Body of pancreas (tissue), 4 donors: ENCODE measurements around the gene HOXB6. TPM values are rescaled to one million over a fixed set of nuclear protein-coding genes. Genes with fewer than 3 reads are reported as not detected.

Experiments
- ATAC-seq: fragments of 150-250 bp; one replicate; pipeline ENCODE4 v1.9.1; 2016
- DNase-seq, 4 donors: peaks; one replicate each; pipeline ENCODE4 v3.0.0-alpha.2; 2019
- H3K27ac ChIP-seq, 4 donors: fragments of 200-600 bp; sonication (generic); 1 replicate in 3 of 4; 2 replicates in 1 of 4; pipeline versions ENCODE4 v1.5.1 to v1.6.1; 2016 to 2019; ENCODE audit warnings: mild to moderate bottlenecking in 1 of 4, mixed read lengths in 1 of 4, moderate library complexity in 1 of 4
- H3K27me3 ChIP-seq, 2 donors: fragments of 200-600 bp; sonication (generic); one replicate each; pipeline ENCODE4 v1.6.0; 2016; ENCODE audit warnings: mild to moderate bottlenecking in 1 of 2
- H3K36me3 ChIP-seq, 2 donors: fragments of 200-600 bp; sonication (generic); replicated peaks in 1 of 2; 2 replicates each; pipeline ENCODE4 v1.5.1; 2016; ENCODE audit warnings: low read depth in 2 of 2; ENCODE audit not compliant: insufficient read depth in 1 of 2
- H3K4me1 ChIP-seq: fragments of 200-600 bp; sonication (generic); one replicate; pipeline ENCODE4 v1.6.0; 2016
- H3K4me3 ChIP-seq, 2 donors: fragments of 200-600 bp; sonication (generic); 1 replicate in 1 of 2; 2 replicates in 1 of 2; pipeline ENCODE4 v1.5.1; 2016 to 2019
- H3K9me3 ChIP-seq, 3 donors: fragments of 200-600 bp; sonication (generic); 1 replicate in 2 of 3; 2 replicates in 1 of 3; pipeline ENCODE4 v1.5.1; 2016
- CTCF ChIP-seq, 7 experiments: fragments of 450-650 bp in 4 of 7; fragments of 200-600 bp in 3 of 7; sonication (generic) in 3 of 7; IDR thresholded peaks; one replicate each; pipeline ENCODE4 v1.5.1; 2016 to 2019; ENCODE audit warnings: antibody characterized with exemption in 7 of 7
- POLR2A ChIP-seq, 3 donors: fragments of 450-650 bp; IDR thresholded peaks; one replicate each; pipeline ENCODE4 v1.6.1; 2016; ENCODE audit warnings: antibody characterized with exemption in 3 of 3, mild to moderate bottlenecking in 2 of 3
- WGBS, 2 donors: methylation state at CpG; one replicate each; pipeline ENCODE4 v1.1.5; 2017; 5-methylcytosine and 5-hydroxymethylcytosine counted together
- intact Hi-C: fragments of 100-400 bp; cut with DNase I; formaldehyde crosslinking; loops from one replicate; pipeline ENCODE4 v1.15.1; 2023
- total RNA-seq, 2 donors: library from RNA; depleted of rRNA; stranded (reverse); fragments of >200 nt; gene quantifications; one replicate each; pipeline ENCODE4 v1.1.0, GENCODE V29; 2016

HOXB6 gene
- total RNA-seq, 2 donors from 2014 or later: 2.1 to 2.6 TPM

GRCh38 chr17:48589060-48589830 is 15.5 kb downstream of the HOXB6 start:
- TF ChIP-seq POLR2A (IDR thresholded peaks at IDR 0.05) (no peak), CTCF (IDR thresholded peaks at IDR 0.05) (no peak)
- Histone ChIP-seq H3K27ac (no peak overlapping the region), H3K9me3 (no peaks in the 10 kb centered on the region), H3K36me3 (no peaks in the 10 kb centered on the region), H3K4me3 (no peak overlapping the region), H3K4me1 (peaks cover 24% of the 10 kb centered on the region), H3K27me3 (peaks cover 0 to 41% of the 10 kb centered on the region in 2 donors)
- intact Hi-C loops: no loop called here
- WGBS, 2 donors: 13 to 18% methylated on average over 10 of the region's 10 CpGs
- DNase-seq: no peak
- no peak for ATAC-seq

- DNase-seq (no peak), ATAC-seq (no peak)
- 17 to 20% methylated on average over 2 of the region's 2 CpGs for WGBS, 2 donors
- no peaks in the 10 kb centered on the region for H3K9me3 ChIP-seq
- TF ChIP-seq CTCF (IDR thresholded peaks at IDR 0.05) (no peak), POLR2A (IDR thresholded peaks at IDR 0.05) (no peak)
- intact Hi-C loops: no loop called here
- no peaks in the 10 kb centered on the region for H3K36me3 ChIP-seq
- peaks cover 0 to 43% of the 10 kb centered on the region in 2 donors for H3K27me3 ChIP-seq
- H3K4me1 ChIP-seq: peaks cover 23% of the 10 kb centered on the region
- no peak overlapping the region for H3K27ac ChIP-seq
- no peak overlapping the region for H3K4me3 ChIP-seq
Observed at GRCh38 chr17:48588528-48588927, 16.3 kb downstream of the HOXB6 start.

- WGBS, 2 donors: 26 to 42% methylated on average over 2 of the region's 2 CpGs
- H3K27ac ChIP-seq: no peak overlapping the region
- H3K36me3 ChIP-seq: no peaks in the 10 kb centered on the region
- peaks cover 19% of the 10 kb centered on the region for H3K4me1 ChIP-seq
- H3K4me3 ChIP-seq: no peak overlapping the region
- TF ChIP-seq POLR2A (IDR thresholded peaks at IDR 0.05) (no peak), CTCF (IDR thresholded peaks at IDR 0.05) (no peak)
- H3K27me3 ChIP-seq: peaks cover 0 to 39% of the 10 kb centered on the region in 2 donors
- intact Hi-C loops: no loop called here
- no peaks in the 10 kb centered on the region for H3K9me3 ChIP-seq
- DNase-seq (no peak), ATAC-seq (no peak)
Observed at GRCh38 chr17:48588074-48588415, 16.7 kb downstream of the HOXB6 start.

- WGBS, 2 donors: 39 to 44% methylated on average over 5 of the region's 5 CpGs
- Histone ChIP-seq H3K27me3 (peaks cover 0 to 39% of the 10 kb centered on the region in 2 donors), H3K9me3 (no peaks in the 10 kb centered on the region), H3K4me1 (peaks cover 15% of the 10 kb centered on the region), H3K27ac (no peak overlapping the region), H3K4me3 (no peak overlapping the region), H3K36me3 (no peaks in the 10 kb centered on the region)
- DNase-seq (no peak), ATAC-seq (no peak)
- TF ChIP-seq POLR2A (IDR thresholded peaks at IDR 0.05) (no peak), CTCF (IDR thresholded peaks at IDR 0.05) (no peak)
- intact Hi-C loops: no loop called here
Observed at GRCh38 chr17:48587276-48588073, 17.3 kb downstream of the HOXB6 start.
